CD4-positive, alpha-beta T cell treated with Interleukin-17A for 1 hour (primary cell): ENCODE results near the gene HECW1.
"Not testable (repeated sequence)": the region's sequence is repeated elsewhere in the genome, so short reads cannot be mapped to it uniquely, and the experiment has no call there.

Experiments used
- DNase-seq: peaks from one replicate; pipeline ENCODE4 v3.0.0-alpha.2; 2020

The HECW1 gene

GRCh38 chr7:43311694-43312093, 199.2 kb downstream of the HECW1 start:
- no peak for DNase-seq

GRCh38 chr7:43313628-43314378, 201.4 kb downstream of the HECW1 start:
- DNase-seq: no peak

GRCh38 chr7:43314379-43315158, 202.1 kb downstream of the HECW1 start:
- DNase-seq: no peak

GRCh38 chr7:43317075-43317474, 204.6 kb downstream of the HECW1 start:
- DNase-seq: no peak

GRCh38 chr7:43318188-43318770, 205.8 kb downstream of the HECW1 start:
- no peak for DNase-seq

- DNase-seq: no peak
Measured at GRCh38 chr7:43325595-43325994, 213.1 kb downstream of the HECW1 start.

GRCh38 chr7:43328336-43328735, 215.9 kb downstream of the HECW1 start:
- no peak for DNase-seq

- no peak for DNase-seq
Measured at GRCh38 chr7:43328785-43329380, 216.4 kb downstream of the HECW1 start.

- no peak for DNase-seq
Measured at GRCh38 chr7:43332193-43332796, 219.8 kb downstream of the HECW1 start.

GRCh38 chr7:43337191-43337590, 224.7 kb downstream of the HECW1 start:
- DNase-seq: no peak

- no peak for DNase-seq
Measured at GRCh38 chr7:43337811-43338210, 225.4 kb downstream of the HECW1 start.

- no peak for DNase-seq
Measured at GRCh38 chr7:43341132-43341531, 228.7 kb downstream of the HECW1 start.

GRCh38 chr7:43343417-43343816, 231.0 kb downstream of the HECW1 start:
- DNase-seq: not testable (repeated sequence)

- not testable (repeated sequence) for DNase-seq
Measured at GRCh38 chr7:43345696-43346095, 233.2 kb downstream of the HECW1 start.

- DNase-seq: no peak
Measured at GRCh38 chr7:43351683-43352082, 239.2 kb downstream of the HECW1 start.

GRCh38 chr7:43353902-43354301, 241.5 kb downstream of the HECW1 start:
- no peak for DNase-seq

- DNase-seq: no peak
Measured at GRCh38 chr7:43362652-43363034, 250.2 kb downstream of the HECW1 start.

- no peak for DNase-seq
Measured at GRCh38 chr7:43363035-43363791, 250.8 kb downstream of the HECW1 start.

- no peak for DNase-seq
Measured at GRCh38 chr7:43364391-43364790, 251.9 kb downstream of the HECW1 start.

GRCh38 chr7:43372676-43373355, 260.4 kb downstream of the HECW1 start:
- no peak for DNase-seq

- DNase-seq: no peak
Measured at GRCh38 chr7:43377196-43377960, 264.9 kb downstream of the HECW1 start.
